NCI-H460 (cell line): Measurements from ENCODE around the gene RXRG. TPM values are rescaled to one million over a fixed set of nuclear protein-coding genes. Genes with fewer than 3 reads are reported as not detected.
A peak's percentile ranks its signal among the peaks of the same experiment; 100 is the strongest.
"Not testable (repeated sequence)": the region's sequence is repeated elsewhere in the genome, so short reads cannot be mapped to it uniquely, and the experiment has no call there.

Source experiments
- DNase-seq: peaks from one replicate; pipeline ENCODE4 v3.0.0-alpha.2; 2016; ENCODE audit warnings: low read depth; ENCODE audit errors: extremely low read depth
- polyA plus RNA-seq: library from polyadenylated mRNA; depleted of rRNA; stranded (reverse); fragments of >200 nt; gene quantifications from 2 replicates; pipeline ENCODE4 v1.2.3, GENCODE V29; 2014; cell fraction: nucleus; rRNA removed
- total RNA-seq: library from RNA; depleted of rRNA; stranded (reverse); fragments of >200 nt; shearing (Covaris generic); gene quantifications from 2 replicates; pipeline ENCODE4 v1.2.3, GENCODE V29; 2014; rRNA removed

The RXRG gene
- not detected in 2 replicates for total RNA-seq
- not detected in 2 replicates for polyA plus RNA-seq

DNA sequence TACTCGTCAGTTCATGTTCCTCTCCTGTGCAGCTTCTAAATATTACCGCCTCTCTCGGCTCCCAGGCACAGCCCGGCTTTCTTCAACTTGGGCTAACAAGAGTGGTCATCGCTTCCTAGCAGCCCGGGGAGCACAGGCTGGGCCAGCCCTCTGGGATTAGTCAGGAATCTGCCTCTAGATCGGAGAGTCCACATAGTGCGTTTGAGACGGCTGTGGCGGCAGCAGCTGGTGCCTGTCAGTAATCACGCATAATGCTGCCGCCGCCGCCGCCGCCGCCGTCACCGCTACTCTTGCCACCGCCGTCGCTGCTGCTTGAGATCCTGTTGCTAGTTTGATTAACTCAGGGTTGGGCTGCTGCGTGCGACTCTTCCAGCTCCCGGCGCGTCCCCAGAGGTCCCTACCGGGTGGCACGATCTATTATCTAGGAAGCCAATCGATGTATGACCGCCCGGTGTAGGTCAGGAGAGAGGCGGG is at the start of gene RXRG:
Gene RXRG (minus strand): TSS at position 230 of the 474 bp plus-strand sequence. CDS start 233 bp downstream, outside the sequence.
- peak; percentile 12 for DNase-seq

DNA sequence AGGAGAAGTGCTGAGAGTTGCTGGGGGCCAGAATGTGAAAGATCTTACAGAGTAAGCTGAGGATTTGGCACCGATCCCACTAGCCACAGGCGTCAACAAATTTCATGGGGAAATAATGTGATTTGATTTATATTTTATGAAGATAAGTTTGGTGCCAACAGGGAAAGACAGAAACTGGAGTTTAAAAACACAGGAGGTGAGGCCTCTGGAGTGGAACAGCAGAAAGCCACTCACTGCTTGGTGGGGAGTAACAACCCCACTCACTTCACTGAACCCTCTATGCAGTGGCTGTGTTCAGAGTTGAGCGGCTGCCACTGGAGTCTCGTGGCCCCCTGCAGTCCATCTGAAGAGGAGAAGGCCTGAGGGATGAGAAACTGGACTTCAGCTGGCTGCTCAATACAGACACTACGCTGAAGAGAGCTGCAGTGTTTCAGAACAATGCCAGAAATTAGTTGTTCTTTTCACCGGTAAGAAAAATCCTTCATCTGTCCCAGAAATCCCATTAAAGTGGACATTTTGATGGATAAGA is 48.0 kb upstream of the RXRG start:
- DNase-seq: no peak

DNA sequence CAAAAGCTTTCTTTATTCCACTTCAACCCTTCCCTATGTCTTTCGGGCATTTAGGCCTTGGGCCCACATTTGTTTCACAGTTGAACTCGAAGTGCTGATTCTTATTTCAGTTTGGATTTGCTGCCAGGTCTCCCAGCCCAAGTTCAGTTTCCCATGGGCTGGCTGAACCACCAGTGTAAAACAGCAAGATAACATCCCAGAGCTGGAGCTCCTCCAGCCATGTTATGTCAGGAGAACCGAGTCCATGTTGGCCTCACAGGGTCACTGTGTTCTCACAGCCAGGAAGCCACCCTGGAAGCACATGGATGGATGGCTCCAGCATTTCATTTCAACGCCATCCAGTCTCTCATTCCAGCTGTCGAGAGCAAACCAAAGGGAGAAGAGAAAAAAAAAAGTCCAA is 45.2 kb upstream of the RXRG start:
- DNase-seq: no peak

DNA sequence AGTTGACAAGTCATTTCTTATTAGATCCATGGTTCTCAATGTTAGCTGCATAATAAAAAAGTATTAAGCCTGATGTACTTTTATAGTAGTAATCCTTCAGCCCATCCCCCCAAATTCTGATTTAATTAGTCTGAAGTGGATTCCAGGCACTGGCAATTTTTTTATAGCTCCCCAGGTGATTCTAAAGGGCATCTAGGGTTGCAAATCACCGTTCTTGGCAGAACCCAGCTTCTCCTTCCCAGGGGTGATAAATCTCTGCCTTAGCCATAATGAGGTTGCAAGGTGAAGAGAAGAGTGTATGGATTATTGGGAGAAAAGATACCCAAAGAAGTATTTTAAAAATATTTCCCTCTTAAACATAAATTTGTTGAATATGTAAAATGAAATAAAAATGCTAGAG is 43.0 kb upstream of the RXRG start:
- no peak for DNase-seq

DNA sequence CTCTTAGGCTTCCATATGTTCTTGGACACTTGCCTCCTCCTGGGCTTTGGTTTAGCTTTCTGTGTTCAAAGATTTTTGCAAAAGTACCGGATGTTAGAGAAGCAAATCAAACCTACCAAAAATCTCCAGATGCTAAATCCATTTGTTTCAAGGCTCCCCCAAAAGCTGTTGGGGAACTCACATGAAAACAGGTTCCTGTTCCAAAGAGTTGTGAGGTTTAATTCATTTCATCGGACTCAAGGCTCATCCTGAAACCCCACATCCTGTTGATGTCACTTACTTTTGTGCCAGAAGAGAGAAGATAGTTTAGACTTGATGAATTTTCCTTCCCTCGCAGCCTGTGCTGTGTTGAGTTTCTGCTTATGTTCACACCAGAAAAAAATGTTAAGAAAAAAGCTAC is 41.7 kb upstream of the RXRG start:
- DNase-seq: no peak

DNA sequence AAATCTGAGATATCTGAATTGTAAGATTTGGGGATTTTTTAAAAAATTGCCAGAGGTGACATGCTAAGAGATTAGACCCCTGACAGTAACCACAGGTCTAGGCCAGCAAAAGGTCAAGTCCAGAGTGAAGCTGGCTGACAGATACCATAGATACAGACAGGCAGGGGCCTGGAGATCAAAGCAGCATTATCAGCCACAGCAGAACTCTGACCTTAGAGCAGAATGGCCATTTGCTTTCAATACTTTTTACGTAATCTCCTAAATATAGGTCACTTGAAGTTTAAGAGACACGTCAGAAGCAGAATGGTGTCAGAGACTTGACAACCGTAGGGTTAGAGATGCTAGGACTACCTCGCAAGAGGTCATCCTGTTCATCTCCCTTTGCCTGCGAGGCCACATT is 40.8 kb upstream of the RXRG start:
- DNase-seq: no peak

DNA sequence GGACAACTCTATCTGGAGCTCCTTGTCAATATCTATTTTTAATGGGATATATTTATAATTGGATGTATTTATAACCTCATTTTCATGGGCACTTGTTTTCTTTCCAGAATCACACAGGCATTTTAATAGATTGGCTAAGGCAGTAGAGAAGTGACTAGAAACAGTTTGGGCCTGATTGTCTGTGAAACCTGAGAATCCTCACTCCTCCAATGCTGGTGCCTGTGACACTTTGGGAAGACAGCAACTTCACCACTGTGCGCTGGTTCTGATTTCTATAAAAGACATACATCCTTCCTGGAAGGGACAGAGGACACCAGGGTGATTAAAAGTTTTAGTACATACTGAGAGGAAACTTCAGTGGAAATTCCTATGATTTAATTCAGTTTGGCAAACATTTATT is 39.6 kb upstream of the RXRG start:
- DNase-seq: no peak

DNA sequence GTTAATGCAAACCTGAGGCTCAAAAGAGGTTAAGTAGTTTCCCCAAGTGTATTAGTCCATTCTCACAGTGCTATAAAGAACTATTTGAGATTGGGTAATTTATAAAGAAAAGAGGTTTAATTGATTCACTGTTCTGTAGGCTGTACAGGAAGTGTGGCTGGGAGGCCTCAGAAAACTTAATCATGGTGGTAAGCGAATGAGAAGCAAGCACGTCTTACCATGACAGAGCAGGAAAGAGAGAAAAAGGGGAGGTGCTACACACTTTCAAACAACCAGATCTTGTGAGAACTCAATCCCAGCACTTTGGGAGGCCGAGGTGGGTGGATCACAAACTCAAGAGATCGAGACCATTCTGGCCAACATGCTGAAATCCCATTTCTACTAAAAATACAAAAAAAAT is 38.5 kb upstream of the RXRG start:
- no peak for DNase-seq

DNA sequence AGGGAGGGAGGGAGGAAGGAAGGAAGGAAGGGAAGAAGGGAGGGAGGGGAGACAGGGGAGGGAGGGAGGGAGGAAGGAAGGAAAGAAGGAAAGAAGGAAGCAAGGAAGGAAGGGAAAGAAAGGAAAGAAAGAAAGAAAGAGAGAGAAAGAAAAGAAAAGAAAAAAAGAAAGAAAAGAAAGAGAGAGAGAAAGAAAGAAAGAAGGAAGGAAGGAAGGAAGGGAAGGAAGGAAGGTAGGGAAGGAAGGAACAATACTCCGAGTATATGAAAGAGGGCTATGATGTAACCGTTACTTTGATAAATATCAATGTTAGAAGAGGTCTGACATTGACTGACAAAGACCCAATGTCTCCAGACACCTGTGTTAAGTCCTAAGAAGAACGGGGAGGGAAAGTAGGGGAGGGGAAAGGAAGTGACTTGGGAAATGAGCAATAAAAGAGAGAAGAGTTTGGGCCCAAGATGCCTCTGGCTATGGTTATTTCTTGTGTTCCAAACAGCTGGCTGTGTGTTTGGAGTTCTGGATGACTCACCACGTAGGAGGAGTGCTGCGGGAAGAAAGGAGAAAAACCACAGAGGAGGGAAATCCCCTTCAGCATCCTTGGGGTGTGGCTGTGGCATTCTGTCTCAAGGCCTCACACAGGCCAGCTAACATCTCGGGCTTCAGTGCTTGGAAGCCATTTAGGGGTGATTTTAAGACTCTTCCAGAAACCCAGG is 37.0 kb upstream of the RXRG start:
- DNase-seq: peak; percentile 31

DNA sequence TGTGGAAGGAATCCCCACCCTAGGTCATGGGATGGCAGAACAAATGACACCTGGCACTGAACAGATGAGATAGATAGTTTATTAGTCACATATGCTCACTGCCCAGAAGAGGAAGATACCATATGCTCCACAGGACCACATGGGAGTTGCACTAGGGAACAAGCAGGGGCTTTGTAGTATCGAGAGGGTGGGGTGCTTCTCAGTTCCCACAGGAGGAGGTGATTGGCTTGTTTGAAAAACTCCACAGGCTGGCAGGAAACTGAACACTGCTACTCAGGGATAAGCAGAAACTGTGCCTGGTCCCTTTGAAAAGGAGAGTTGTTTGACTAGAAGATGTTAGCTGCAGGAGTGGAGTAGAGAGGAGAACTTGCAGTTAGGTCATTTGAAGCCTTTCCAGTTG is 31.9 kb upstream of the RXRG start:
- DNase-seq: no peak

DNA sequence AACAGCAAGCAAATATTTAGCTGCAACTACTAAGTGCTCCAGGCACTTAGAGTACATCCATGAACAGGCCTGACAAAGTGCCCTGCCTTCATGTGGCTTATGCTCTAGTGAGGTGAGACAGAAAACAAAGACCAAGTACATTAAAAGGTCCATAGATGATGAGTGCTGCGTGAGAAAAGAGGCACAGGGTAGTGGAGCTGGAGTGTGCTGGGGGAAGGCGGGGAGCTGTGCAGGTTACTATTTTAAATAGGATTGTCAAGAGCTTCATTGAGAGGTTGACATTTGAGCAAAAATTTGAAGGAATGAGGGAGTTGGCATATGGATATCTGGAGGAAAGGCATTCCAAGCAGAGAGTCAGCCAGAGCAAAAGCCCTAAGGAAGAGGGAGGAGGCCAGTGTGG is 29.3 kb upstream of the RXRG start:
- DNase-seq: no peak

DNA sequence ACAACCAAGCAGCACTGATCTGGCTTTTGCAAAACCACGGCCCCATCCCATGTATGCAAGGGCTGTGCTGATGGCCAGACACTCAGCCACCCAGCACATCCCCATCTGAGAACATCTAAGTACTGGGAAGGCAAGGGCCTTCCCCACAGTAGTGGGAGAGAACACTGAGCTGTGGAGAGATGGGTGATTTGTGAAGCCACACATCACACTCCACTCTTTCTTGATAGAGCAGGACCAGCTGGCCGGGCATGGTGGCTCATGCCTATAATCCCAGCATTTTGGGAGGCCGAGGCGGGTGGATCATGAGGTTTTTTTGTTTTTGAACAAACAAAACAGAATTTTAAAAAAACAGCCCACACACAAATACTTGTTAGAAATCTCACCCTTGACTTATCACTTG is 28.2 kb upstream of the RXRG start:
- DNase-seq: no peak

DNA sequence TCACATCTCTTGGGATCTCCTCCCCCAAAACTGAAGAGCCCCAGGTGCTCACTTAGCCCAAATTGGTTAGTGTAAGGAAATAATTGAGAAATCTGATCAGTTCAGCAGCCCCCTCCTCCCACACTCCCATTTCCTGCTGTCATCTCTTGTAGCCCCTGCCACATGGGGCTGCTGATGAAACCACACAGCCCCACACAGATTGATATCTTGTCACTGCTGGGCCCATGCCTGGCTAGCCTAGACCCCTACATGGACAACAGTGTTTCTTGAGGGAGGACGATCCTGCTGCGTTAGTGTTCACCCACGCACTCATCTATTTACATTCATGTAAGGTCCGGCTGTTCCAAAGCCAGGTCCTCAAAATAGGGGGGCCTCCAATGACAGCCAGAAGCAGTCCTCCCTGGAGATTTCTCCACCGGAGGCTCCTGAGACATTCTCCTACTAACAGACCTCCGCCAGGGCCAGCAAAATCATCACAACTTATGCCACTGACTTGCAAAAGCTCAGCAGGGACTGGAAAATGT is 23.9 kb upstream of the RXRG start:
- DNase-seq: no peak

DNA sequence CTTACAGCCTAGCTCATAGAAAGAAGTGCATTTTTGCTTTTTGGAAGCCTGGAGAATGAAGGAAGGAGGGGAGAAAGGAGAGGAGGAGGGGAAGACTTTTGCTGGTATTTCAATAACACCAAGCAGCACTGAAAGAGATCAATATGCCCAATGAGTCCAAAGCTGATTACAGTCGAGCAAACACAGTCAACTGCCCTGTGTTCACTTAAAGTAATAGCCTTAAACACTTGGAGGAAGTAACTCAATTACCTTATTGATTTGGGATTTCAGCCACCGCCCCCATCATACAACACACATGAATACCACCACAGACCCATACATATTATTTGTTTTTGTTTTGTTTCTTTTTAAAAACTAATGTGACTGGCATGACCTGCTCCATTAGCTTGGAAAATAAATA is 23.3 kb upstream of the RXRG start:
- DNase-seq: no peak

DNA sequence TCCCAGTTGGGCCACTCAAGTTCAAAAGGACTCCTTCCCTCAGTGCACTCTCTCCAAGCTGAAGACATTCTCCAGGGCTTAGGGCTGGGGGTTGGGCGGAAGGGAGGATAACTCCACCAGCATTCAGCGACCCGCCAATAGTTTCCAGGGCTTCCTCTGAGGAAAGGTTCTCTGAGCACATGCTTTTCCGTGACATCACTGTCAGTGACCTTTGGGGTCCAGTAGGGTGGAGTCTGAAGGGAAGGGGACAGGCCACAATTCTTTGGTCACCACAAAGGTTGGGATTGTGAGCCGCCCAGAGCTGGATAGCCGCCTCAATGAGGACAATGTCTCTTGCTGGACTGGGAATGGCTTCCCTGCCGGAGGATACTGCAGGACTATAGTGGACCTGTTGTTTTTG is 22.8 kb upstream of the RXRG start:
- DNase-seq: no peak

DNA sequence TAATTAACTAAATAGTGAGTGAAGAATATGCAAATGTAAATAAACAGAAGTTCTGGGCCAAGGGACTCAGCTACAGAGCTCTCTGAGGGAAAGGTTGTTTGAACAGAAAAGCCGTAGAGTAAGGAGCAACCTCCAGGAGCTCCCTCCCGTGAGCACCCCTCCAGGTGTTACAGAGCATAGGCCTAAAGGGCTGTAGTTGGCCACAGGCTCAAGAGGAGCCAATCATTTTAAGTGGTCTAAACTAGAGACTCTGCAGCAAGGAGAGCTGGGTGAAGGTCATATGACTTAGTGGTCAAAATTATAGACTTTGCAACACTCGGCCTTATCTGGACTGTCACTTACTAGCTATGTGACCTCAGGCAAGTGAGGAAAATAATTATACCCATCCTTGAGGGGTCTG is 19.1 kb upstream of the RXRG start:
- DNase-seq: no peak

DNA sequence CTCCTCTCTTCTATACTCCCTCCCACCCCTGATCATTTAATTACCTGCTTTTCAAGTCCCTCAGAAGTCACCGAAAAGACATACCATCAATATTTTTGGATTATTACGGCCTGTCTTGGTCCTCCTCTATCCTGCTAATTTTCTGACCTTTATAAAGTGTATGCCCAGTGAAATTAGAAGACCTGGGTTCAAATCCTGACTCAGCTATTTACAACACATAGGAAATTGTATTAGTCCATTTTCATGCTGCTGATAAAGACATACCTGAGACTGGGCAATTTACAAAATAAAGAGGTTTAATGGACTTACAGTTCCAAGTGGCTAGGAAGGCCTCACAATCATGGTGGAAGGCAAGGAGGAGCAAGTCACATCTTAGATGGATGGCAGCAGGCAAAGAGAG is 14.8 kb upstream of the RXRG start:
- DNase-seq: not testable (repeated sequence)

DNA sequence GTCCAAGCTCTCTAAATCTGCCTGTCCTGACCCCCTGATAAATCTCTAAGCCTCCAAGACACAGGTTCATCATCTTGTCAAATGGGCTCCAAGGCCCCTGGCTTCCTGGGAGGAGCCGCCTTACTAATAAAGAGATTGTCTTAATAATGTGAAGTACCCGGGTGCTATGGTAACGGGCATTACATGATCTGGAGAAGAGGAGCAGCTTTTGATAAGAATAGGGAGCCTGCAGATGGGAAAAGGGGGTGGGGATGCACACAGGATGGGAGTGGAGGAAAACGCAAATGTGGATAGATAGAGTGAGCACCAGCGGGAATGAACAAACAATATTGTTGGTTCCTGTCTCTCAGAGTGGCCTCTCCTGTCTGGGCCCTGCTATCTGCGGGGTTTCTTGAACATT is 11.9 kb upstream of the RXRG start:
- DNase-seq: no peak

DNA sequence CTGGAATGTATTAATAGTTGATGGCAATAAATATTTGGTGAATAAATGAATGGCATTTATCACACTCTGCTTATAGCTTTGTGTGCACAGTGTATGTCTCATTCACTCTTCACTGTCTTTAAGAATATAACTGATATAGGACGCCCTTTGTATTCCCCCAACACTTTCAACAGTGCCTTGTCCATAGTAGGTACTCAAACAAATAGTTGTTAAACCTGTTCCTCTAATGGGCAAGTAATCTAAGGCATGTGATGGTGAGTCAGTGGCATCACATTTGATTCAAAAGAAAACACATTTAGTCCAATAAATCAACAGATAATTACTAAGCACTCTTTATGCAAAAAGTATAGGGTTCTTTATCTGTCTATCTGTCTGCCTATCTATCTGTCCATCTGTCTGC is 11.2 kb upstream of the RXRG start:
- DNase-seq: no peak

DNA sequence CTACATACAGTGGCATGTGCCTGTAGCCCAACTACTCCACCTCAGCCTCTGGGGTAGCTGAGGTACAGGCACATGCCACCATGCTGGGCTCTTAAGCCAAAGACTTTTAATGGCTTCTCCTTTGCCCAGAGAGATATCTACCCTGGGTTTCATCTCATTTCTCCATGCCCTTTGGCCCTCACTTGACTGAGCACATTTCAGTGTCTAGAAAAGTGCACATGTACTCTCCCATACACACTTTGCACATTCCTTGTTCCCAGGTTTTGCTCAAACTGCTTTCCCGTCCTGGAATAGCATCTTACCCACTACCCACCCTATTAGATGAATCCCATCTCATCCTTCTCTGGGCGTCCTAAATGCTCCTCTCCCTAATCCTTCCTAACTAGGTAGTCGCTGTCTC is 10.2 kb upstream of the RXRG start:
- DNase-seq: no peak

DNA sequence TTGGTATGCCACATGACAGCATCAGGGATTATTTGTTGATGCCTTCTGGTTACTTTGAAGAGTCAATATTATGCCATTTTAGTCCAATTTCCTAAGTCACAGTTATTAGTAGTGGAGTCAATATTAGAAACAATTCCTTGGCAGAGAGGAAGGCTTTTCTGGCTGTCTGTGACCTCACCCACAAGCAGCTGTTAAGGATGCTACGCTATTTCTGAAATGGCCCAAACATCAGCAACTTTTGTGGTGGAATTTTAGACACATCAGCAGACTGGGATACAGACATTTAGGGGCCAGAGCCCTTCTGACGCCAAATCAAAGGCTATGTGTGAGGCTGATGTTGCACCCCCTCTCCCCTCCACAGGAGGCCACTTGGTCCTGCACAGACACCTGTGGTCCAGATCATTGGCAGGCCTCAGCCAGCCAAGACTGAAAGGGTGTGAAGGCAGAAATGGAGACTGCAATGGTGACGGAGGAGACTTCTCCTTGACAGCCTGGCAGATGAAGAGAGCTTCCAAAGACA is 9.2 kb upstream of the RXRG start:
- DNase-seq: no peak
